ENCODE results near the gene DCAF10.
"Not testable (repeated sequence)": the region's sequence is repeated elsewhere in the genome, so short reads cannot be mapped to it uniquely, and the experiment has no call there.

The DCAF10 gene

DNA sequence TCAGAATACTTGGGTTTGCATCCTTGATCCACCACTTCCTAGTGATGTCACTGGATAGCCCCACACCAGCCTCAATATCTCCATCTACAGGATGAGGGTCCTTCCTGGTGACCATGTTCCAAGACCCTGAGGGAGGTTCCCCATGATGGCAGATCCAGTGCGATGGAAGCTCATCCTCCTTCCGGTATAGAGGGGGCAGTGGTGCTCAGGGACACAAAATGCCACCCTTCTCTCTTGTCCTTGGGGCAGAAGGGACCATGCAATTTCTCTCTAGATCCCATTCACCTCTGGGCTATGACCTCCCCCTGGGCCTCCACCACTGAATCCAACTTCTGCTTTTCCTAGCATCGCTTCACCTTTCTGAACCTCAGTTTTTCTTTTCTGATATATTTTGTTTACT is 108.7 kb downstream of the DCAF10 start:
- no peak for DNase-seq (ENCODE audit: low spot score)

GRCh38 chr9:37909836-37910235 is 109.2 kb downstream of the DCAF10 start:
- not testable (repeated sequence) for DNase-seq (ENCODE audit: low spot score)

- no peak for DNase-seq (ENCODE audit: low spot score)
Measured at GRCh38 chr9:37910271-37910670, 109.7 kb downstream of the DCAF10 start.

GRCh38 chr9:37911271-37911681 is 110.7 kb downstream of the DCAF10 start:
- no peak for DNase-seq (ENCODE audit: low spot score)

DNA sequence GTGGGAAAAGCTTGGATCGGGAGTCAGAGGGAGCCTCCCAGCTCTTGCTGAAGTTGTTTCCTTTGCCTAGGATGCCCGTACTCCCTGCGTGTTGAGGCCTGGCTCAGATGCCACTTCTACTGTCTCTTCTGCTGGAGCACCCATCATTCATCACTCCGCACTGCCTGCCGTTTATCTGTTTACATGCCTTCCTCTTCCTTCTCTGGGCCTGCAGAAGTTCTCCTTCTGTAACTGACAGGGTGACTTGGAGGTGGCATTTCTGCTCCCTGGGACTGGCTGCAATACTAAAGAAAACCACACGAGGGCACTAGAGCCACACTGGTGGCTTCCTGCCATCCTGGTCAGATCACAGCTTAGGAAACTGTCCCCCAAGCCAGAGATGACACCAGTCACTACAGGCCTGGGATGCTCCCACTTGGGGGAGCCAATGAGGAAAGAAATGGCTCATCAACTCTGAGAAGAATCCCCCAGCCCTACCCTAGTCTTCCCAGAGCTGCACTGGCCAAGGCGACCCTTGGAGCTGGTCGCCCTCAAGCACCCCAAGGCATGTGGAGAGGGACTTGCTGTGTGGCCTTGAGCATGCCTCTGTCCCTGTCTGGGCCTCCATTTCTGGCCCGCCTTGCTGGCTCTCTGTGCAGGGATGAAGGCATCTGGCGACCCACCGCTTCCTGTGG is 113.0 kb downstream of the DCAF10 start:
- DNase-seq (ENCODE audit: low spot score), result peak; percentile 76

GRCh38 chr9:37914154-37914551 is 113.6 kb downstream of the DCAF10 start:
- no peak for DNase-seq (ENCODE audit: low spot score)

DNA sequence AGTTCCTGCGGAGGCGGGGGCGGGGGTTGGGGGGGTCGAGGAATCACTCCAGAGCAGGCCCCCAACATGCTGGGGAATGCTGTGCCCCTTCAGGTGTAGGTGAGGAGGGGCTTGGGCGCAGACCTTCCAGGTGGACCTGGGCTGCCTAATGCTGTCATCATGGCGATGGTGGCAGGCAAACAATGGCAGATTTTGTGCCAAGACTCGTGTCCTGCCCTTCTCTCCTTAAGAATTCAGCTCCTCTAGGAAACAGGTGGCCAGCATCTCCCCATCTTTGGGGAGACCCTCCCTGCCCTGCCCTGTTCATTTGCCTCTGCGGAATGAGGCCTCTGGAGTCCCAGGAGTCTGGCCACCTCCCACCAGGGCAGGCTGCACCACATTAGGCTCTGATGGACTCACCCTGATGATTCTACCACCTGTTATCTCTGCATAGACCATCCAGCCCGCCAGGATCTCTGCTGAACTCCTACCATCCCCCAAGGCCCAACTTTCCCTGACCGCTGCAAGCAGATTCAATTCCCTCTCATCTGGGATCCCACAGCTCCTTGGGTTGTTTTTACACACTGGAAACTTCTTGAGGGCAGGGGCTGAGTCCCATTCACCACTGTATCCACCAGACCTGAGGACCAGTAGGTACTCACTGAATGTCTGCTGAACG is 114.2 kb downstream of the DCAF10 start:
- no peak for DNase-seq (ENCODE audit: low spot score)

GRCh38 chr9:37915911-37916470 is 115.4 kb downstream of the DCAF10 start:
- no peak for DNase-seq (ENCODE audit: low spot score)

- no peak for DNase-seq (ENCODE audit: low spot score)
Measured at GRCh38 chr9:37916471-37917312, 116.1 kb downstream of the DCAF10 start.

Measured in kidney capillary endothelial cell (primary cell).